HG03108 (cell line): ENCODE measurements around the gene SIM2.

ENCODE experiments used
- ATAC-seq: cut with Tn5 transposase; IDR thresholded peaks from one replicate; pipeline ENCODE4 v1.9.1; 2021; ENCODE audit warnings: moderate library complexity; ENCODE audit not compliant: unreplicated experiment

Gene SIM2

GRCh38 chr21:36686955-36687354 lies 12.0 kb upstream of the SIM2 start:
- ATAC-seq: no peak

GRCh38 chr21:36688324-36688723 lies 10.6 kb upstream of the SIM2 start:
- ATAC-seq: no peak

- no peak for ATAC-seq
Observed at GRCh38 chr21:36689324-36689723, 9.6 kb upstream of the SIM2 start.

- ATAC-seq: no peak
Observed at GRCh38 chr21:36690628-36691554, 8.0 kb upstream of the SIM2 start.

- no peak for ATAC-seq
Observed at GRCh38 chr21:36691555-36692041, 7.3 kb upstream of the SIM2 start.

GRCh38 chr21:36692114-36692834 lies 6.6 kb upstream of the SIM2 start:
- no peak for ATAC-seq

GRCh38 chr21:36692835-36693488 lies 6.0 kb upstream of the SIM2 start:
- ATAC-seq: no peak

GRCh38 chr21:36693489-36694030 lies 5.4 kb upstream of the SIM2 start:
- no peak for ATAC-seq

- ATAC-seq: no peak
Observed at GRCh38 chr21:36694031-36694515, 4.8 kb upstream of the SIM2 start.

- no peak for ATAC-seq
Observed at GRCh38 chr21:36694593-36695282, 4.2 kb upstream of the SIM2 start.

- no peak for ATAC-seq
Observed at GRCh38 chr21:36695283-36695634, 3.7 kb upstream of the SIM2 start.

GRCh38 chr21:36695671-36696389 lies 3.1 kb upstream of the SIM2 start:
- ATAC-seq: no peak

GRCh38 chr21:36696390-36697059 lies 2.4 kb upstream of the SIM2 start:
- no peak for ATAC-seq

- no peak for ATAC-seq
Observed at GRCh38 chr21:36697060-36697850, 1.7 kb upstream of the SIM2 start.

- no peak for ATAC-seq
Observed at GRCh38 chr21:36697851-36698384, 997 bp upstream of the SIM2 start.

- ATAC-seq: no peak
Observed at GRCh38 chr21:36698385-36698980, 432 bp upstream of the SIM2 start.

GRCh38 chr21:36699546-36700294 lies 805 bp downstream of the SIM2 start:
- no peak for ATAC-seq
